ENCODE data around the gene TMEM204. TPM values are rescaled to one million over a fixed set of nuclear protein-coding genes. Genes with fewer than 3 reads are reported as not detected.

The TMEM204 gene
- total RNA-seq, 1 experiment from 2014 or later, result not detected

- Histone ChIP-seq H3K4me2 (ENCODE audit: low read depth, low read length, poor library complexity, severe bottlenecking) (no peak overlapping the region), H3K9me3 (ENCODE audit: low read length) (no peaks in the 10 kb centered on the region)
Observed at GRCh38 chr16:1510272-1510671, 23.2 kb upstream of the TMEM204 start.

GRCh38 chr16:1510941-1511351 is 22.5 kb upstream of the TMEM204 start:
- H3K36me3 ChIP-seq (ENCODE audit: insufficient read depth, low read length), result no peaks in the 10 kb centered on the region
- H3K4me1 ChIP-seq (ENCODE audit: low read length), result no peaks in the 10 kb centered on the region
- no peak overlapping the region for H3K4me3 ChIP-seq (ENCODE audit: low read length)
- DNase-seq, result no peak
- H3K27me3 ChIP-seq (ENCODE audit: low read length), result no peaks in the 10 kb centered on the region
- no peaks in the 10 kb centered on the region for H3K79me2 ChIP-seq (ENCODE audit: low read length)
- no peak overlapping the region for H3K27ac ChIP-seq (ENCODE audit: low read length)
- no peak overlapping the region for H3K9ac ChIP-seq (ENCODE audit: low read length)
- no peak overlapping the region for H3K4me2 ChIP-seq (ENCODE audit: low read depth, low read length, poor library complexity, severe bottlenecking)
- no peaks in the 10 kb centered on the region for H4K20me1 ChIP-seq (ENCODE audit: insufficient read depth, low read depth, low read length)
- no peaks in the 10 kb centered on the region for H3K9me3 ChIP-seq (ENCODE audit: low read length)
- no peaks in the 10 kb centered on the region for H3K9me2 ChIP-seq (replicated peaks; ENCODE audit: insufficient read depth, low read length)
- no peak overlapping the region for H2AFZ ChIP-seq (ENCODE audit: low read length)

More at GRCh38 chr16:1510272-1510671, 23.2 kb upstream of the TMEM204 start:
- DNase-seq, result no peak
- no peaks in the 10 kb centered on the region for H3K36me3 ChIP-seq (ENCODE audit: insufficient read depth, low read length)
- H3K4me3 ChIP-seq (ENCODE audit: low read length), result no peak overlapping the region
- no peak overlapping the region for H3K27ac ChIP-seq (ENCODE audit: low read length)
- no peak overlapping the region for H3K9ac ChIP-seq (ENCODE audit: low read length)
- H3K9me2 ChIP-seq (replicated peaks; ENCODE audit: insufficient read depth, low read length), result no peaks in the 10 kb centered on the region
- no peak overlapping the region for H2AFZ ChIP-seq (ENCODE audit: low read length)
- H3K79me2 ChIP-seq (ENCODE audit: low read length), result no peaks in the 10 kb centered on the region
- no peaks in the 10 kb centered on the region for H4K20me1 ChIP-seq (ENCODE audit: insufficient read depth, low read depth, low read length)
- H3K4me1 ChIP-seq (ENCODE audit: low read length), result no peaks in the 10 kb centered on the region
- H3K27me3 ChIP-seq (ENCODE audit: low read length), result no peaks in the 10 kb centered on the region

- Histone ChIP-seq H3K9ac (ENCODE audit: low read length) (no peak overlapping the region), H3K27ac (ENCODE audit: low read length) (no peak overlapping the region), H3K9me2 (replicated peaks; ENCODE audit: insufficient read depth, low read length) (no peaks in the 10 kb centered on the region), H3K27me3 (ENCODE audit: low read length) (no peaks in the 10 kb centered on the region), H3K79me2 (ENCODE audit: low read length) (no peaks in the 10 kb centered on the region), H2AFZ (ENCODE audit: low read length) (no peak overlapping the region), H4K20me1 (ENCODE audit: insufficient read depth, low read depth, low read length) (no peaks in the 10 kb centered on the region), H3K4me3 (ENCODE audit: low read length) (no peak overlapping the region), H3K36me3 (ENCODE audit: insufficient read depth, low read length) (no peaks in the 10 kb centered on the region), H3K4me2 (ENCODE audit: low read depth, low read length, poor library complexity, severe bottlenecking) (no peak overlapping the region), H3K4me1 (ENCODE audit: low read length) (no peaks in the 10 kb centered on the region), H3K9me3 (ENCODE audit: low read length) (no peaks in the 10 kb centered on the region)
- no peak for DNase-seq
Observed at GRCh38 chr16:1511662-1512569, 21.6 kb upstream of the TMEM204 start.

- no peak overlapping the region for H3K4me3 ChIP-seq (ENCODE audit: low read length)
- DNase-seq, result no peak
- no peak overlapping the region for H2AFZ ChIP-seq (ENCODE audit: low read length)
- no peak overlapping the region for H3K27ac ChIP-seq (ENCODE audit: low read length)
- no peak overlapping the region for H3K9ac ChIP-seq (ENCODE audit: low read length)
- no peaks in the 10 kb centered on the region for H3K9me3 ChIP-seq (ENCODE audit: low read length)
- H3K27me3 ChIP-seq (ENCODE audit: low read length), result no peaks in the 10 kb centered on the region
- H3K4me2 ChIP-seq (ENCODE audit: low read depth, low read length, poor library complexity, severe bottlenecking), result no peak overlapping the region
- H3K4me1 ChIP-seq (ENCODE audit: low read length), result no peaks in the 10 kb centered on the region
- H3K79me2 ChIP-seq (ENCODE audit: low read length), result no peaks in the 10 kb centered on the region
- no peaks in the 10 kb centered on the region for H4K20me1 ChIP-seq (ENCODE audit: insufficient read depth, low read depth, low read length)
- H3K9me2 ChIP-seq (replicated peaks; ENCODE audit: insufficient read depth, low read length), result no peaks in the 10 kb centered on the region
- no peaks in the 10 kb centered on the region for H3K36me3 ChIP-seq (ENCODE audit: insufficient read depth, low read length)
Observed at GRCh38 chr16:1512774-1513173, 20.7 kb upstream of the TMEM204 start.

GRCh38 chr16:1514507-1514906 is 19.0 kb upstream of the TMEM204 start:
- Histone ChIP-seq H3K4me2 (ENCODE audit: low read depth, low read length, poor library complexity, severe bottlenecking) (no peak overlapping the region), H3K36me3 (ENCODE audit: insufficient read depth, low read length) (no peaks in the 10 kb centered on the region), H3K9me3 (ENCODE audit: low read length) (no peaks in the 10 kb centered on the region), H3K4me3 (ENCODE audit: low read length) (no peak overlapping the region), H4K20me1 (ENCODE audit: insufficient read depth, low read depth, low read length) (no peaks in the 10 kb centered on the region), H3K79me2 (ENCODE audit: low read length) (no peaks in the 10 kb centered on the region), H3K4me1 (ENCODE audit: low read length) (no peaks in the 10 kb centered on the region), H3K9ac (ENCODE audit: low read length) (no peak overlapping the region), H3K27ac (ENCODE audit: low read length) (no peak overlapping the region), H3K27me3 (ENCODE audit: low read length) (no peaks in the 10 kb centered on the region), H2AFZ (ENCODE audit: low read length) (no peak overlapping the region), H3K9me2 (replicated peaks; ENCODE audit: insufficient read depth, low read length) (no peaks in the 10 kb centered on the region)
- no peak for DNase-seq

GRCh38 chr16:1518626-1519135 is 14.8 kb upstream of the TMEM204 start:
- Histone ChIP-seq H3K4me3 (ENCODE audit: low read length) (no peak overlapping the region), H3K27me3 (ENCODE audit: low read length) (no peaks in the 10 kb centered on the region), H3K4me2 (ENCODE audit: low read depth, low read length, poor library complexity, severe bottlenecking) (no peak overlapping the region), H2AFZ (ENCODE audit: low read length) (no peak overlapping the region), H3K9ac (ENCODE audit: low read length) (no peak overlapping the region), H3K9me2 (replicated peaks; ENCODE audit: insufficient read depth, low read length) (no peaks in the 10 kb centered on the region), H4K20me1 (ENCODE audit: insufficient read depth, low read depth, low read length) (no peaks in the 10 kb centered on the region), H3K4me1 (ENCODE audit: low read length) (no peaks in the 10 kb centered on the region), H3K36me3 (ENCODE audit: insufficient read depth, low read length) (no peaks in the 10 kb centered on the region), H3K27ac (ENCODE audit: low read length) (no peak overlapping the region), H3K9me3 (ENCODE audit: low read length) (no peaks in the 10 kb centered on the region), H3K79me2 (ENCODE audit: low read length) (no peaks in the 10 kb centered on the region)
- DNase-seq, result no peak

- no peaks in the 10 kb centered on the region for H3K36me3 ChIP-seq (ENCODE audit: insufficient read depth, low read length)
- H3K9me2 ChIP-seq (replicated peaks; ENCODE audit: insufficient read depth, low read length), result no peaks in the 10 kb centered on the region
- no peaks in the 10 kb centered on the region for H3K27me3 ChIP-seq (ENCODE audit: low read length)
- H3K9me3 ChIP-seq (ENCODE audit: low read length), result no peaks in the 10 kb centered on the region
- no peak overlapping the region for H3K9ac ChIP-seq (ENCODE audit: low read length)
- DNase-seq, result no peak
- no peak overlapping the region for H2AFZ ChIP-seq (ENCODE audit: low read length)
- no peak overlapping the region for H3K4me3 ChIP-seq (ENCODE audit: low read length)
- no peaks in the 10 kb centered on the region for H3K4me1 ChIP-seq (ENCODE audit: low read length)
- H3K4me2 ChIP-seq (ENCODE audit: low read depth, low read length, poor library complexity, severe bottlenecking), result no peak overlapping the region
- no peaks in the 10 kb centered on the region for H4K20me1 ChIP-seq (ENCODE audit: insufficient read depth, low read depth, low read length)
- no peaks in the 10 kb centered on the region for H3K79me2 ChIP-seq (ENCODE audit: low read length)
- H3K27ac ChIP-seq (ENCODE audit: low read length), result no peak overlapping the region
Observed at GRCh38 chr16:1519831-1520230, 13.6 kb upstream of the TMEM204 start.

- Histone ChIP-seq H3K9ac (ENCODE audit: low read length) (no peak overlapping the region), H3K9me2 (replicated peaks; ENCODE audit: insufficient read depth, low read length) (no peaks in the 10 kb centered on the region), H3K27me3 (ENCODE audit: low read length) (no peaks in the 10 kb centered on the region), H3K4me2 (ENCODE audit: low read depth, low read length, poor library complexity, severe bottlenecking) (no peak overlapping the region), H3K9me3 (ENCODE audit: low read length) (no peaks in the 10 kb centered on the region), H3K4me1 (ENCODE audit: low read length) (no peaks in the 10 kb centered on the region), H3K27ac (ENCODE audit: low read length) (no peak overlapping the region), H4K20me1 (ENCODE audit: insufficient read depth, low read depth, low read length) (no peaks in the 10 kb centered on the region), H3K4me3 (ENCODE audit: low read length) (no peak overlapping the region), H2AFZ (ENCODE audit: low read length) (no peak overlapping the region), H3K79me2 (ENCODE audit: low read length) (no peaks in the 10 kb centered on the region), H3K36me3 (ENCODE audit: insufficient read depth, low read length) (no peaks in the 10 kb centered on the region)
- no peak for DNase-seq
Observed at GRCh38 chr16:1520461-1520860, 13.0 kb upstream of the TMEM204 start.

Measured in Karpas-422 (cell line).